Natural killer cell (primary cell): ENCODE data around the gene FAM114A2. TPM values are rescaled to one million over a fixed set of nuclear protein-coding genes. Genes with fewer than 3 reads are reported as not detected.

ENCODE experiments used
- ATAC-seq, 3 donors: fragments of 150-1000 bp in 2 of 3; fragments of 200-7000 bp in 1 of 3; cut with Tn5 transposase; 1 replicate in 1 of 3; 2 replicates in 2 of 3; pipeline ENCODE4 v1.10.0; 2021; ENCODE audit warnings: mild to moderate bottlenecking in 2 of 3, moderate library complexity in 2 of 3
- DNase-seq, 2 donors: peaks; one replicate each; pipeline versions ENCODE4 v3.0.0 to v3.0.0-alpha.2; 2013 to 2021; ENCODE audit warnings: mixed read lengths in 1 of 2
- H3K27ac ChIP-seq: one replicate; pipeline ENCODE4 v1.5.1; 2013; ENCODE audit warnings: mild to moderate bottlenecking, low read length
- H3K27me3 ChIP-seq: one replicate; pipeline ENCODE4 v1.6.1; 2013; ENCODE audit warnings: low read length; ENCODE audit not compliant: control insufficient read depth, insufficient read depth
- H3K36me3 ChIP-seq: one replicate; pipeline ENCODE4 v1.6.1; 2013; ENCODE audit warnings: low read length; ENCODE audit not compliant: control insufficient read depth, insufficient read depth
- H3K4me1 ChIP-seq: one replicate; pipeline ENCODE4 v1.6.1; 2013; ENCODE audit warnings: low read length; ENCODE audit not compliant: control insufficient read depth, insufficient read depth
- H3K4me3 ChIP-seq: one replicate; pipeline ENCODE4 v1.5.1; 2013; ENCODE audit warnings: low read length
- H3K9me3 ChIP-seq: one replicate; pipeline ENCODE4 v1.6.1; 2013; ENCODE audit warnings: low read length; ENCODE audit not compliant: control insufficient read depth, insufficient read depth
- H3K27ac Mint-ChIP-seq, 2 donors: one replicate each; pipeline ENCODE4 v1.8.0; 2022; ENCODE audit warnings: mild to moderate bottlenecking in 2 of 2, mixed read lengths in 2 of 2, moderate library complexity in 1 of 2
- H3K27me3 Mint-ChIP-seq, 2 donors: one replicate each; pipeline ENCODE4 v1.8.0; 2022; ENCODE audit warnings: low read depth in 2 of 2, mixed read lengths in 2 of 2
- H3K36me3 Mint-ChIP-seq: one replicate; pipeline ENCODE4 v1.8.0; 2022; ENCODE audit warnings: mixed read lengths
- H3K4me1 Mint-ChIP-seq, 2 donors: one replicate each; pipeline ENCODE4 v1.8.0; 2022; ENCODE audit warnings: mixed read lengths in 2 of 2
- H3K4me3 Mint-ChIP-seq: one replicate; pipeline ENCODE4 v1.8.0; 2022; ENCODE audit warnings: mild to moderate bottlenecking, moderate library complexity, mixed read lengths
- H3K9me3 Mint-ChIP-seq, 2 donors: one replicate each; pipeline ENCODE4 v1.8.0; 2022; ENCODE audit warnings: mixed read lengths in 2 of 2
- WGBS: methylation state at CpG from one replicate; pipeline ENCODE4 v1.1.7; 2013; ENCODE audit warnings: missing lambda C conversion rate; ENCODE audit not compliant: insufficient coverage; 5-methylcytosine and 5-hydroxymethylcytosine counted together
- intact Hi-C: fragments of 100-400 bp; cut with micrococcal nuclease; formaldehyde crosslinking; loops from one replicate; pipeline ENCODE4 v1.14.2; 2022
- total RNA-seq, 4 donors: library from RNA; stranded (reverse); fragments of 120-200 nt in 1 of 4; gene quantifications; one replicate each; pipeline versions ENCODE4 v1.2.3 to v1.2.4, GENCODE V29; 2013 to 2022
- TF ChIP-seq, protein P1 (sequence below): fragments of 200-600 bp; IDR thresholded peaks from one replicate; pipeline ENCODE4 v1.8.0; 2022; ENCODE audit warnings: antibody characterized with exemption

FAM114A2 gene
- total RNA-seq, 3 donors from 2014 or later (not counting 1 experiment from before 2014, with no cell fraction given) = 29.0 to 37.8 (median 29.4) TPM

DNA sequence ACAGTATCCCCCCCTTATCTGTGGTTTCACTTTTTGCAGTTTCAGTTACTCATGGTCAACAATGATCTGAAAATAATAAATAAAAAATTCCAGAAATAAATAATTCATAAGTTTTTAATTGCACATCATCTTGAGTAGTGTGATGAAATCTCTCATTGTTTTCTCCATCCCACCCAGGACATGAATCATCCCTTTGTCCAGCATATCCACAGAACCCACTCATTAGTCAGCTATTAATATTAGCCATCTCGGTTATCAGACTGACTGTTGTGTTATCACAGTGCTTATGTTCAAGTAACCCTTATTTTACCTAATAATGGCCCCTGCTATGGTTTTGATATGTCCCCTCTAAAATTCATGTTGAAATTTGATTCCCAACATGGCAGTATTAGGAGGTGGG, 40.7 kb downstream of the FAM114A2 start:
- Histone ChIP-seq H3K27me3 (no peaks in the 10 kb centered on the region), H3K27ac (no peak overlapping the region), H3K9me3 (no peaks in the 10 kb centered on the region), H3K4me1 (no peaks in the 10 kb centered on the region), H3K4me3 (no peak overlapping the region), H3K36me3 (peaks cover 41% of the 10 kb centered on the region)
- Mint-ChIP-seq H3K27ac (no peak overlapping the region), H3K36me3 (peaks cover 29% of the 10 kb centered on the region), H3K9me3 (no peaks in the 10 kb centered on the region), H3K4me1 (no peaks in the 10 kb centered on the region), H3K27me3 (no peaks in the 10 kb centered on the region), H3K4me3 (no peak overlapping the region)
- DNase-seq (no peak), ATAC-seq (no peak)
- WGBS = 83% methylated on average over 1 of the region's 1 CpG
- intact Hi-C loops = no loop called here
- TF ChIP-seq, protein P1, sequence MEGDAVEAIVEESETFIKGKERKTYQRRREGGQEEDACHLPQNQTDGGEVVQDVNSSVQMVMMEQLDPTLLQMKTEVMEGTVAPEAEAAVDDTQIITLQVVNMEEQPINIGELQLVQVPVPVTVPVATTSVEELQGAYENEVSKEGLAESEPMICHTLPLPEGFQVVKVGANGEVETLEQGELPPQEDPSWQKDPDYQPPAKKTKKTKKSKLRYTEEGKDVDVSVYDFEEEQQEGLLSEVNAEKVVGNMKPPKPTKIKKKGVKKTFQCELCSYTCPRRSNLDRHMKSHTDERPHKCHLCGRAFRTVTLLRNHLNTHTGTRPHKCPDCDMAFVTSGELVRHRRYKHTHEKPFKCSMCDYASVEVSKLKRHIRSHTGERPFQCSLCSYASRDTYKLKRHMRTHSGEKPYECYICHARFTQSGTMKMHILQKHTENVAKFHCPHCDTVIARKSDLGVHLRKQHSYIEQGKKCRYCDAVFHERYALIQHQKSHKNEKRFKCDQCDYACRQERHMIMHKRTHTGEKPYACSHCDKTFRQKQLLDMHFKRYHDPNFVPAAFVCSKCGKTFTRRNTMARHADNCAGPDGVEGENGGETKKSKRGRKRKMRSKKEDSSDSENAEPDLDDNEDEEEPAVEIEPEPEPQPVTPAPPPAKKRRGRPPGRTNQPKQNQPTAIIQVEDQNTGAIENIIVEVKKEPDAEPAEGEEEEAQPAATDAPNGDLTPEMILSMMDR = no peak

DNA sequence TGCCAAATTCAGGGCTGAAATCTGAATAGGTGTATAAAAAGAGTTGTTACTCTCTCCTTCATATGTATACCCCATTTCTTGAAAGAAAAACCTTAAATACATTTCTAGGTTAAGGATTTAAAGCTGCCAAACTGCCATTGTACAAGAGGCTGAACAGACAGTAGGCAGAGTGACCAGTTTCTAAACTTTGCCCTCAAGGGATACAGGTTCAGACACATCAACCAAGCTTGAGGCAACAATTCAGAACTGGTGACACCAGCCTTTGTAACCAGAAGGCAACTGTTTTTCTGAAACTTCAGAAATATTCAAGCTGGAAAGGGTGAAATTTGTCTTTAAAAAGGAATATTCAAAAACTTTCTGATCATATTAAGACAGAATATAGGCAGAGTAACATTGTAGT, 47.5 kb downstream of the FAM114A2 start:
- Mint-ChIP-seq H3K27ac (no peak overlapping the region), H3K4me1 (peaks cover 0 to 4% of the 10 kb centered on the region in 2 donors), H3K36me3 (peaks cover 23% of the 10 kb centered on the region), H3K4me3 (no peak overlapping the region), H3K9me3 (no peaks in the 10 kb centered on the region), H3K27me3 (no peaks in the 10 kb centered on the region)
- Histone ChIP-seq H3K27ac (no peak overlapping the region), H3K4me3 (no peak overlapping the region), H3K9me3 (no peaks in the 10 kb centered on the region), H3K27me3 (no peaks in the 10 kb centered on the region), H3K4me1 (no peaks in the 10 kb centered on the region), H3K36me3 (peaks cover 25% of the 10 kb centered on the region)
- intact Hi-C loops = no loop called here
- DNase-seq (no peak), ATAC-seq (no peak)
- TF ChIP-seq, protein P1 = no peak

DNA sequence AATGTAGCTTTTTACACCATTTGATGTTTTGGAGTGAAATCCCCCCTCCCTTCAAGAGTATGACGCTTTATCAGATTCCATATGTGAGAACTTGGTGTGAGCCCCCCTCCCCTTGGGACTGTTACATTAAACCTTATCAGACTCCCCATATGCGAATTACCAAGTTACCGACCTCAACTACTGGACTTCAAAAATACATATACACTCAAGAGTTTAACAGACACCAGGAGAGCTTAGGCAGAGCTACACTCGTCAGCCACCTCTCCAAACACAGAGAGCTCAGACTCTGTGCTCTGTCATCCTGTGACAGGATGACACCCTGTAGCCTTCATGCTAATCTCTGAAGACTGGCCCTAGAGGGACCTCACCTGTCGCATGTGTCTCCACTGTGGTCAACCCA, 50.2 kb downstream of the FAM114A2 start:
- peaks cover 11% of the 10 kb centered on the region for H3K36me3 Mint-ChIP-seq
- H3K4me1 Mint-ChIP-seq = peaks cover 0 to 4% of the 10 kb centered on the region in 2 donors
- Histone ChIP-seq H3K27me3 (no peaks in the 10 kb centered on the region), H3K4me3 (no peak overlapping the region), H3K4me1 (no peaks in the 10 kb centered on the region), H3K9me3 (no peaks in the 10 kb centered on the region), H3K27ac (no peak overlapping the region), H3K36me3 (peaks cover 14% of the 10 kb centered on the region)
- no peak overlapping the region for H3K4me3 Mint-ChIP-seq
- TF ChIP-seq, protein P1 = no peak
- WGBS = 86% methylated on average over 5 of the region's 5 CpGs
- H3K27ac Mint-ChIP-seq = no peak overlapping the region
- intact Hi-C loops = no loop called here
- ATAC-seq (no peak), DNase-seq (no peak)
- H3K9me3 Mint-ChIP-seq = no peaks in the 10 kb centered on the region
- no peaks in the 10 kb centered on the region for H3K27me3 Mint-ChIP-seq

DNA sequence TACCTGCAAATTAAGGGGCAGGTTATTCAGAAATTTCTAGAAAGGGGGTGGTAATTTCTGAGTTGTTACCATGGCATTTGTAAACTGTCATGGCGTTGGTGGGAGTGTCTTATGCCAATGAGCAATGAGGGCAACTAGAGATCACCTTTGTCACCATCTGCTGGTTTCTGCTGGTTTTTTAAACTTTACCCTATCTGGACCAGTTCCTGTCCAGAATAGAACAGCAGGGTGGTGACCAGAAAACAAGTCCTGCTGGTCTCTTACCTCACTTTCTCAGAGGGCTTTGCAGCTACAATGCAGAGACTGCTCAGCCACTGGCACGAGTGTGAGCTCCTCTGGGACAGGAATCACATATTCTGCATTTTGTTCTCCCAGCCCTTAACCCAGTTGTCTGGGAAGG, 51.4 kb downstream of the FAM114A2 start:
- Histone ChIP-seq H3K9me3 (no peaks in the 10 kb centered on the region), H3K27me3 (no peaks in the 10 kb centered on the region), H3K36me3 (peaks cover 5% of the 10 kb centered on the region), H3K4me1 (no peaks in the 10 kb centered on the region), H3K27ac (no peak overlapping the region), H3K4me3 (no peak overlapping the region)
- H3K4me3 Mint-ChIP-seq = no peak overlapping the region
- DNase-seq (no peak), ATAC-seq (no peak)
- 96% methylated on average over 2 of the region's 2 CpGs for WGBS
- TF ChIP-seq, protein P1 = no peak
- no peaks in the 10 kb centered on the region for H3K9me3 Mint-ChIP-seq
- intact Hi-C loops = no loop called here
- H3K36me3 Mint-ChIP-seq = peaks cover 11% of the 10 kb centered on the region
- H3K27ac Mint-ChIP-seq = no peak overlapping the region
- H3K4me1 Mint-ChIP-seq = peaks cover 0 to 4% of the 10 kb centered on the region in 2 donors
- no peaks in the 10 kb centered on the region for H3K27me3 Mint-ChIP-seq
